GM18951 (cell line): ENCODE results near the gene MRPL52.

Source experiments
- POLR2A ChIP-seq: IDR thresholded peaks from 4 replicates; pipeline ENCODE4 v1.6.1; 2011; ENCODE audit warnings: mild to moderate bottlenecking; ENCODE audit not compliant: insufficient read length, insufficient read depth; ENCODE audit errors: extremely low read depth
- in situ Hi-C: fragments of 300-500 bp; cut with MboI; formaldehyde crosslinking; loops from one replicate; pipeline ENCODE4 v1.12.0; 2022; ENCODE audit warnings: low sequenced_read_pairs, mixed read lengths, inconsistent platforms; ENCODE audit not compliant: unreplicated experiment

The MRPL52 gene

DNA sequence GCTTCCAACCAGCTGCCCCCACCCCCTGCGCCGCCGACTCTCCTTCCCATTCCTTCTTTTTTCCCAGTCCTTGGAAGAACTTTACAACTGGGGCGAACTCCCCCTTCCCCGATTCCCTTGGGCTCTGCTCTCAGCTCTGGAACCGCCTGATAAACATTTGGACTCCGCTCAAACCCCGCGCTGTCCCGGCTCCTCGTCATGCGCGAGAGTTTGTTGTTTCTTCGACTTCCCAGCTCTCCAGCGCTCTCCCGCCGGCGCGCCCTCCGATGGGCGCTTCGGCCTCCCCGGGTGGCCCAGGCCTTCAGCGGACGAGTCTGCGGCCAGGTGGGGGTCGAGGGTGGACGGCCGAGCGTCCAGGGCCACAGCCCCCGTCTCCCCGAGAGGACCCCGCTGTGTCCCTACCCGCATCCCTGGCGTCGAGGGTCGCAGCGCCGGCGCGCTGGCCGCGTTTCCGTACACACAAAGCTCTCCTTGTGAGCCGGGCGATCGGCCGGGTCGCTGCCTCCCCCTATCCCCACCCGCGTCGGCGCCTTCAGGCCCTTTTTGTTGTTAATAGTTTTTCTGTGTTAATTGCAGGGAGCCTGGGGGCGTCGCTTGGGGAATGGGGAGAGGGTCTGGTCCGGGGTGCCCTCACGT, 7.5 kb downstream of the MRPL52 start:
- no peak for TF ChIP-seq POLR2A
- in situ Hi-C loops, result no loop called here

- TF ChIP-seq POLR2A, result no peak
- in situ Hi-C loops, result no loop called here
Measured at GRCh38 chr14:22837750-22838538, 8.3 kb downstream of the MRPL52 start.

DNA sequence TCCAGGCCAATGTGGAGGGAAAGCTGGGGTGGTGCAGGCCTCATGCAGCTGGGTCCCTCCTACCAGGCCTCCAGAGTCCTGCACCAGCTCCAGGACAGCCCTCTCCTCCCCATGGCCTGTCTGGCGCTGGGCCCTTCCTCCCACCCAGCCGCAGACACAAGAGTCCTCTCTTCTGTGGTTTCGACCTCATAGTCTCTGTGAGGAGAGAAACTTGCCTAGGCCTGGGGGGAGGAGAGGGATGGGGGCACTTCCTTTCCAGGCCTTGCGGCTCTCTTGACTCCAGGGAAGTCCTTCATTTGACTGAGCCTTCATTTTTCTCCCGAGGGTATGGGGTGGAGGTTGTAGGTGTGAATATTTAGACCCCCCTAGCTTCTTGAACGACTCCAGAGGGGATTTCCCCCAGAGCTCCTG, 8.9 kb downstream of the MRPL52 start:
- in situ Hi-C loops, result no loop called here
- TF ChIP-seq POLR2A, result no peak

- no peak for TF ChIP-seq POLR2A
- in situ Hi-C loops, result no loop called here
Measured at GRCh38 chr14:22839159-22839779, 9.6 kb downstream of the MRPL52 start.

DNA sequence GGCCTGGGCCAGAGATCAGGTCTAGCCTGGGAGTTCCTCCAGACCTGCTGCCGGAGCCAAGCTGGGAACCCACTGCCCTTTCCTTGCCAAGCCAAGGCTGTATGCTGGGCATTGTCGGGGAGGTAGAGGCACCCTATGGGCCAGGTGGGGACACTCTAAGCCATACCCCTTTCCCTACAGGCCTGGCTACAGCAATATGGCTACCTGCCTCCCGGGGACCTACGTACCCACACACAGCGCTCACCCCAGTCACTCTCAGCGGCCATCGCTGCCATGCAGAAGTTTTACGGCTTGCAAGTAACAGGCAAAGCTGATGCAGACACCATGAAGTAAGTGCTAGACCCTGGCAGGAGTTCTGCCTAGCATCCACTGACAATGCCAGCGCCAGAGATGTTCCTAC, 11.6 kb downstream of the MRPL52 start:
- in situ Hi-C loops, result loop anchor here (10.0 kb wide), 1 partner anchor 187 kb away; no protein-coding TSS in a partner anchor
- no peak for TF ChIP-seq POLR2A

DNA sequence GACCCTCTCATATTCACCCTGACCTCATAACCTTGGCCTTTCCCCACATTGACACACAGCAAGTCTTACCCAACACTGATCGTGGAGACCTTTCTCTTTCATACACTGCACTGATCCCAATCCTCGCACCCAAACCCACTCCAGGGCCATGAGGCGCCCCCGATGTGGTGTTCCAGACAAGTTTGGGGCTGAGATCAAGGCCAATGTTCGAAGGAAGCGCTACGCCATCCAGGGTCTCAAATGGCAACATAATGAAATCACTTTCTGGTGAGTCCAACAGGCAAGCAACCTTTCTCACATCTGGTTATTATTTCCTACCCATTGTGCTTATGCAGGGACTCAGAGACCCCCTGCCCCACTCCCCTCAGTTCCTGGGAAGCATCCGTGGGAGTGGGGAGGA, 12.1 kb downstream of the MRPL52 start:
- in situ Hi-C loops, result loop anchor here (10.0 kb wide), 1 partner anchor 187 kb away; no protein-coding TSS in a partner anchor
- TF ChIP-seq POLR2A, result no peak

DNA sequence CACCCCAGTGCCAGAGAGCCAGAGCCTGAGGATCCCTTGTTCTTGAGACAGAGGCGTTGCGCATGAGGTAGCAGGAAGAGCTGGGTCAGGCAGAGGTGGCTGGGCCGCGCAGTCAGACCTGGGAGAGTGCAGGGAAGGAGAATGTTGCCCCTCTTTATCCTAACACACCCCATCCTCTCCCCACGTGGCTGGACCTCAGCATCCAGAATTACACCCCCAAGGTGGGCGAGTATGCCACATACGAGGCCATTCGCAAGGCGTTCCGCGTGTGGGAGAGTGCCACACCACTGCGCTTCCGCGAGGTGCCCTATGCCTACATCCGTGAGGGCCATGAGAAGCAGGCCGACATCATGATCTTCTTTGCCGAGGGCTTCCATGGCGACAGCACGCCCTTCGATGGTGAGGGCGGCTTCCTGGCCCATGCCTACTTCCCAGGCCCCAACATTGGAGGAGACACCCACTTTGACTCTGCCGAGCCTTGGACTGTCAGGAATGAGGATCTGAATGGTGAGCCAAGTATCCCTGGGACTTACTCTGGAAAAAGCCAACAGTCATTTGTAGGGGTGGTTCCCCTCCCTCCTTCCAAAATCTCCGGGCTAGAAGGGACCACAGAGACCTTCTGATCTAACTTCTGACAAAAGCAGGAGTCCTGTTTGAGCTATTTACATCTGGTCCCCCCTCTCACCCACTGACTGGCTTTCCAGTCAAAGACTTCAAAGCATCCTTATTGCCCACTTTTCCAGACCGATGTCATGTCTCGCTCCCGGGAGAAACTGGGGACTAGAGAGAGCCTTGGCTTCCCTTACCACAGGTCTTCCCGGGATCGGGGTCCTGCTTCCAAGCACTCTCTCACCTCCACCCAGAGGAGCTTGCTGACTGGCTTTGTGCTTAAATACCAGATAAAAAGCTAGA, 12.8 kb downstream of the MRPL52 start:
- in situ Hi-C loops, result loop anchor here (10.0 kb wide), 1 partner anchor 188 kb away; no protein-coding TSS in a partner anchor
- TF ChIP-seq POLR2A, result no peak

- in situ Hi-C loops, result loop anchor here (10.0 kb wide), 1 partner anchor 189 kb away; no protein-coding TSS in a partner anchor
- TF ChIP-seq POLR2A, result no peak
Measured at GRCh38 chr14:22843123-22843925, 13.6 kb downstream of the MRPL52 start.

- in situ Hi-C loops, result loop anchor here (10.0 kb wide), 1 partner anchor 190 kb away; no protein-coding TSS in a partner anchor
- no peak for TF ChIP-seq POLR2A
Measured at GRCh38 chr14:22844221-22845102, 14.8 kb downstream of the MRPL52 start.

- in situ Hi-C loops, result loop anchor here (10.0 kb wide), 1 partner anchor 190 kb away; no protein-coding TSS in a partner anchor
- TF ChIP-seq POLR2A, result no peak
Measured at GRCh38 chr14:22845103-22845394, 15.4 kb downstream of the MRPL52 start.

DNA sequence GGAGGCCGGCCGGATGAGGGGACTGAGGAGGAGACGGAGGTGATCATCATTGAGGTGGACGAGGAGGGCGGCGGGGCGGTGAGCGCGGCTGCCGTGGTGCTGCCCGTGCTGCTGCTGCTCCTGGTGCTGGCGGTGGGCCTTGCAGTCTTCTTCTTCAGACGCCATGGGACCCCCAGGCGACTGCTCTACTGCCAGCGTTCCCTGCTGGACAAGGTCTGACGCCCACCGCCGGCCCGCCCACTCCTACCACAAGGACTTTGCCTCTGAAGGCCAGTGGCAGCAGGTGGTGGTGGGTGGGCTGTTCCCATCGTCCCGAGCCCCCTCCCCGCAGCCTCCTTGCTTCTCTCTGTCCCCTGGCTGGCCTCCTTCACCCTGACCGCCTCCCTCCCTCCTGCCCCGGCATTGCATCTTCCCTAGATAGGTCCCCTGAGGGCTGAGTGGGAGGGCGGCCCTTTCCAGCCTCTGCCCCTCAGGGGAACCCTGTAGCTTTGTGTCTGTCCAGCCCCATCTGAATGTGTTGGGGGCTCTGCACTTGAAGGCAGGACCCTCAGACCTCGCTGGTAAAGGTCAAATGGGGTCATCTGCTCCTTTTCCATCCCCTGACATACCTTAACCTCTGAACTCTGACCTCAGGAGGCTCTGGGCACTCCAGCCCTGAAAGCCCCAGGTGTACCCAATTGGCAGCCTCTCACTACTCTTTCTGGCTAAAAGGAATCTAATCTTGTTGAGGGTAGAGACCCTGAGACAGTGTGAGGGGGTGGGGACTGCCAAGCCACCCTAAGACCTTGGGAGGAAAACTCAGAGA, 16.3 kb downstream of the MRPL52 start:
- TF ChIP-seq POLR2A, result no peak
- in situ Hi-C loops, result loop anchor here (10.0 kb wide), 1 partner anchor 191 kb away; no protein-coding TSS in a partner anchor
